GM19238 (cell line): Measurements from ENCODE around the gene SENP2.
A peak's percentile ranks its signal among the peaks of the same experiment; 100 is the strongest.
"Not testable (repeated sequence)": the region's sequence is repeated elsewhere in the genome, so short reads cannot be mapped to it uniquely, and the experiment has no call there.

ENCODE experiments used
- DNase-seq: peaks from one replicate; pipeline ENCODE4 v3.0.0; 2011; ENCODE audit warnings: low spot score; ENCODE audit not compliant: insufficient read length

SENP2 gene

GRCh38 chr3:185585859-185586685 is at the start of gene SENP2:
TSS of gene SENP2 (plus strand) at chr3:185586295. CDS start at chr3:185586414, 119 bp downstream.
- DNase-seq = peak; percentile 86

GRCh38 chr3:185537369-185537970 is 48.6 kb upstream of the SENP2 start:
- peak; percentile 70 for DNase-seq

GRCh38 chr3:185539934-185540333 is 46.2 kb upstream of the SENP2 start:
- no peak for DNase-seq

- no peak for DNase-seq
These were observed 45.4 kb upstream of the SENP2 start for GRCh38 chr3:185540695-185541094.

- DNase-seq = no peak
These were observed 37.0 kb upstream of the SENP2 start for GRCh38 chr3:185549122-185549521.

- no peak for DNase-seq
These were observed 36.4 kb upstream of the SENP2 start for GRCh38 chr3:185549651-185550111.

- peak; percentile 35 for DNase-seq
These were observed 33.7 kb upstream of the SENP2 start, which contains the start of gene LIPH for GRCh38 chr3:185552358-185552877. TSS of gene LIPH (minus strand) at chr3:185552588. CDS start at chr3:185552471, 117 bp downstream.

GRCh38 chr3:185555101-185555501 is 31.0 kb upstream of the SENP2 start:
- no peak for DNase-seq

GRCh38 chr3:185555860-185556347 is 30.2 kb upstream of the SENP2 start:
- DNase-seq = no peak

GRCh38 chr3:185556640-185557039 is 29.5 kb upstream of the SENP2 start:
- not testable (repeated sequence) for DNase-seq

GRCh38 chr3:185558395-185558794 is 27.7 kb upstream of the SENP2 start:
- no peak for DNase-seq

GRCh38 chr3:185559706-185560090 is 26.4 kb upstream of the SENP2 start:
- no peak for DNase-seq

- no peak for DNase-seq
These were observed 25.4 kb upstream of the SENP2 start for GRCh38 chr3:185560676-185561075.

GRCh38 chr3:185561374-185561943 is 24.6 kb upstream of the SENP2 start:
- no peak for DNase-seq

- DNase-seq = no peak
These were observed 24.1 kb upstream of the SENP2 start for GRCh38 chr3:185561958-185562357.

- DNase-seq = no peak
These were observed 13.9 kb upstream of the SENP2 start for GRCh38 chr3:185572183-185572582.

- not testable (repeated sequence) for DNase-seq
These were observed 10.8 kb upstream of the SENP2 start for GRCh38 chr3:185575108-185575869.

- DNase-seq = no peak
These were observed 3.9 kb upstream of the SENP2 start for GRCh38 chr3:185582236-185582635.

- no peak for DNase-seq
These were observed 3.2 kb upstream of the SENP2 start for GRCh38 chr3:185582871-185583270.

GRCh38 chr3:185583925-185584324 is 2.2 kb upstream of the SENP2 start:
- no peak for DNase-seq

- DNase-seq = no peak
These were observed 1.4 kb upstream of the SENP2 start for GRCh38 chr3:185584686-185585085.
